GM18861 (cell line): ENCODE results near the gene VPS8.
A peak's percentile ranks its signal among the peaks of the same experiment; 100 is the strongest.

Experiments
- ATAC-seq: cut with Tn5 transposase; IDR thresholded peaks from one replicate; pipeline ENCODE4 v1.9.1; 2021; ENCODE audit not compliant: unreplicated experiment

VPS8 gene

DNA sequence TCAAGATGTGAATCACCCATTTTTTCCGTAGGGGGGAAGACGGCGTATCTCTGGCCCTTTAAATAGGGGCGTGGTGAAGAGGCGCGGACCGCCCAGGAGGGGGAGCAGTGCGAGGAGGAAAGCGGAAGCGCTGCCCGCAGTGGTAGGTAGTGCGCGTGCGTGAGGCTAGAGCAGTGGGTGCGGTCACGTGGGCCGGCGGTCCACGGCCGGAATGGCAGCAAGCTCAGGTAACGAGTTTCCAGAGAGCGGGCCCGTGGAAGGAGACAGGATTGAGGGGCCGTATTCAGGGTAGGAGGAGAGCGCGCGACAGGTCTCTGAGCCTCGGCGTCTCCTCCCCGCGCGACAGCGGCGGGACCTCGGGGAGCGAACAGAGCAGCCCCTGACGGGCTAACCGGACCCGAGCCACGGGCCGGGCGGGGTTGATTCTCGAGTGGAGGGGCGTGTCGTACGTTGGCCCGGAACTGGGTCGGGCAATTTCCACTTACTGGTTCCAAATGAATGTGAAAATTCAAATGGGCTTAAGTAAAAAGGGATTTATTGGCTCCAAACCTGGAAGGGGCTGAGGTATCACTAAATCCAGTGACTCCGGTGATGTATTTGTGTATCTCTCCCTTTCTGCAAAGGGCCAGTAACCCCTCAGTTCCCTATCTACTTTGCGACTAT is at the start of gene VPS8:
Gene VPS8 (plus strand): TSS at position 168 of the 663 bp plus-strand sequence. CDS start 12,467 bp downstream, outside the sequence.
- peak; percentile 87 for ATAC-seq

DNA sequence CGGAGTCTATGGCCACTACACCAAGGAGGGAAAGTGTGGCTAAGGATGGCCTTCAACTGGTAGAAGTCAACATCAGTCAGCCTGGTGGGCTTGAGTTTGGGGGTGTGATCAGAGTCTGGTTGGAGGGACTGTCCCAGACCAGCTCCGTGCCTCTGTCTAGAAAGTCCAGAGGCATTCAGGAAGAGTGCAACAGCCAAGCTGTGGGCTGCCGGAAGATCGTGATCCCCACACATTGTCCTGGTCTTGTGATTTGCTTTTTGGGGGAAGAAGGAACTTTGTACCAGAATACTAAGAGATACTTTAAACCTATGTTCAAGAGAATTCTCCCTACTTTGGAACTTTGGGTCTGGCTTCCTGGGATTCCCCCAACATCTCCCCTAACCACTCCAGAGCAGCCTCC is 47.8 kb upstream of the VPS8 start:
- ATAC-seq, result no peak

DNA sequence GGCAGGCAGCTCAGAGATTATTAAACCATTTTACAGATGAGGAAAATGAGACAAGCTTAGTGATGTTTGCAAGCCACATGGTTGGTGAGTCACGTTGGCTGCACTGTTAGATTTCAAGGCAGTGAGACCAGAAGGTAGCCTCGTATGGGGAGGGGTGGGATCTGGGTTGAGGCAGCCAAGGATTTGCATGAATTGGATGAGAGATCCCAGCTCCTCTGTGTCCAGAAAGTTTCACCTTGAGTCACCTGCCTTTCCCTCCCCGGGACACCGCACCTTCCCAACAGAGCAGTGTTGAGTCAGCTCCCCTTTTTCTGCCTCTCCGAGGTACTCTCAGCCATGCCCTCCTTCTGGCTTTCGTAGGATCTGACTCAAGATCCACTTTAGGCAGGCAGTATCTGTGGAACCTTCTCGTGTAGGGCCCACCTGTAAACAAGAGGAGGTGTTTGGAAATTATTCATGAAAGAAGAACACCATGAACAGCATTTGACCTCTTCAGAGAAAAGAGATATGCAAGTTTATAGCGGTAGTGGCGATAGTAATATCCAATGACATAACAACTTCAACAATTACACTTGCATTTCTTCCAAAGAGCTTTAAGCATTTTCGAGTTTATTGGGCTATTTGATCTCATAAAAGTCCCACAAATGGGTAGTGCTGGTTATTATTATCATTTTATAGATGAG is 46.8 kb upstream of the VPS8 start:
- ATAC-seq, result no peak

- ATAC-seq, result peak; percentile 52
These were observed 46.3 kb upstream of the VPS8 start for GRCh38 chr3:184765730-184766074.

DNA sequence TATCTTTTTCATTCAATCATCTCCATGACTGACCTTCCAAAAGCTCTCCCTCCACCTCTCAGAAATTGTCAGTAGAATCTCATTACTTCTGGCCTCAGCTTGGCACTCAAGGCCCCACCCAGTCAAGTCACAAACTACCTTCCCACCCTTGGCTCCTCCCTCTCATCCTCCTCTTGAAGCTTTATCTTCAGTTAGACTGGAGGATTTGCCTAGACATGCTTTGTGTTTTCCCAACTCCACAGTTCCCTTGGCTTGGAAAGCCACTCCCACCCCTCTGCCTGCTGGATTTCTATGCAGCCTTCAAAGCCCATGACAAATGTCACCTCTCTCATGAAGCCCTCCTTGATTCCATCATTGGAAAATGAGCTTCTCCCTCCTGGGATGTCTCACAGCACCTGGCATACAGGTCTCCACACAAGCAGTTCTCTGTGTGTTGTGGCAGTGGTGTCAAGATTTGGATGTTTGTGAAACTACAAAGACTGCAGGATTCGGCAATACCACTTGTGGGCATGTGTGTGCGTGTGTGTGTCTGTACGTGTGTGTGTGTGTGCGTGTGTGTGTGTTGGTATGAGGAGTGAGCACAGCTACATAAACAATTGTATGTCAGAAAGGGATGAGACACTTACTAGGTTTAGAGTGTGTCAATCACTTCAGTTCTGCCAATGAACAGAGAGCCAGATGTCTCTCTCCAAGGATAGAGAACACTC is 45.3 kb upstream of the VPS8 start:
- no peak for ATAC-seq

DNA sequence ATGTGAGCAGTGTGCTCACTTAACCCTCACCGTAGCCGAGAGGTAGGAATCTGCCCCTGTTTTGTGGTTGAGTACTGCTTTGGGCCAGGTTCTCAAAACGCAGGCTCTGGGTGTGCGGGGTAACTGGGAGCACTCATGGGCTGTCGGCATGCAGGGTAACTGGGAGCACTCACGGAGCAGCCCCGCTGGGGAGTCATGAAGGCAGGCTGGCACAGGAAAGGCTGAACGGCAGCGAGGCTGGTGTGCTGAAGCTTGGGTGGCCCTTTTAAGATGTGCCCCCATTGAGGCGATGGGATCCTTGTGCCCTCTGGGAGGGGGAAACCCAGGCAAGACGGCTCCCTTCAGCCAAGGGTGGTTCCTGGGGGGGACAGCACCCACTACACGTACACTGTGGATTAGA is 44.6 kb upstream of the VPS8 start:
- ATAC-seq, result no peak

DNA sequence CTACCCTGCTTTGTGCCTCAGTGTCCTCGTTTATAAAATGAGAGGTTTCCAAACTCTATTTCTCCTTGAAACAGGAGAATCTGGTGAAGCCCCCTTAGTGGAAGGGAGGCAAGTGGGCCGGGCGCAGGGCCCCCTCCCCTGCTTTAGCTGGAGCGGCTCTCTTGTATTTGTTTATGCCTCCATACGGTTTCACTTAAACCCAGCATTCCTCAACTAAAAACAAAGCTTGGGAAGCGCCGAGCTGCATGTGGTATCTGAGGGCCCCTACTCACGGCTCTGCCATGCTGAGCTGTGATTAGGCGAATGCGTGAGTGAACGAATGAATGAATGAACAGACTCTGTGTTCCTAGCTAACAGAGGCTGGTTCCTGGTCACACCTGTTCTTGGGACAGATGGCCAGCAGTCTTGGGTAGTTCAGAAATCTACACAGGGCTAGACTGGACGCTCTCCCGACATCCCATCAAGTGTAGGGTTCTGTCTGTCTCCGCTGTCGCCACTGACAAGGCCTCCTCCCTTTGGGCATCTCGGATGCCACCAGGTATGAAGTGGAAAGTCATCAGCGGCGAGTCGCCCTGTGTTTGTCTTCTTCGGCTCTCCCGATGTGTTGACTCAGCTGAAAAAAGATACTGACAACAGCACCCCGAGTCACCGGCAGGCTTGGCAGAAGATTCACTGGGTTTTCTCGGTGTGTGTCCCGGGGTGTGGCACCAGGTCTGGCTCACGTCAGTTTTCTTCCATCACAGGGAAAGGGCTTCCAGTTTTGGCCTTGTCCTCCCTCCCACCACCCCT is 42.4 kb upstream of the VPS8 start:
- no peak for ATAC-seq

DNA sequence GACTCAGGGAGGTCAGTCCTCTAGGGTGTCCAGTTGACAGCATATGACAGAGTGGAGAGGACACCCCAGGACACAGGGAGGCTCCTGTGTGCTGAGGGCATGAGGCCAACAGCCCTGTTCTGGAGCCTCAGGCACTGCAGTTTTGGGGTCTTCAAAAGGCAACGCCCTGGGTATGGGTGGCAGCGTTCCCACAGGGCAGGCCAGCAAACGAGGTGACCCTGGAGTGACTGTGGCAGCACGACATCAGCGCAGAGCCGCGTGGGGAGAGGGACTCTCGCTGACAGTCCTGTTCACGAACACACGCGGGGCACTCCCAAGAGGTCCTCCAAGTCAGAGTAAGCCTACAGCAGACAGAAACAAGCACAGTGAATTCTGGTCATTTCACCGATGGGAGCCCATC is 41.4 kb upstream of the VPS8 start:
- no peak for ATAC-seq

DNA sequence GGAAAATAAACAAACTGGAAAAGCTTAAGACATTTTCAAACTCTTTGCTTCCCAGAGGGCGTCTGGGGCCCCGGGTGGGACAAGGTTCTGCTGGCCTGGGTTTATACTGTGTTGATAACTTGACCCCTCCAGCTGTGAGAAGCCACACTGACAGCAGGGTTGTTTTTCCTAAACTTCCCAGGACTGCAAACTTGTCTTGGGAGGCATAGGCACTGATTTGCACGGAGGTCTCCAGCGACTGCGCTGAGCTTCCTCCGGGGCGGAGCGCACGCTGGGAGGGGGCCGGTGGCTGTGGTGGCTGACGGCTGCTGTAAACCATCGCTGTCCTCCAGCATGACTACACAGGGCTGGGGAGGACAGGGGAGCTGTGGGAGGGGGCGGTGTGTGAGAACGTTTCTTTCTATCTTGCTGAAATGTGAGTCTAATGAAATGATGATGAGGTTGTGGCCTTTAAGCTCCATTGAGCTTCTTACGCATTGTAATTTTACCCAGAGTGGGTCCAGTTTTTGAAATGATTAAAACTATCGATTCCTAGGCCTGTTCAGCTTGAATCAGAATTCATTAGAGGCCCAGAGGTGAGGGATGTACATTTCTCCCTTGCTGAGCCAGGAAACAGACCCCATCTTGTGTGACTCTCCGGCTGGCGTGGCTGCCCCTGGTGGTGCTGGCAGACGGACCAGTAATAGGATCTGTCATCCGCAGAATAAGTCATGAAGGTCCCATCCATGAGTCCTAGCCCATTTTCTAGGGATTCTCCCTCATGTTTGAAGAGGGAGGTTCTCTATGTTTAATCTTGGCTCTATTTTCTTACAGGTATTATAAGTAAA is 40.5 kb upstream of the VPS8 start:
- no peak for ATAC-seq

DNA sequence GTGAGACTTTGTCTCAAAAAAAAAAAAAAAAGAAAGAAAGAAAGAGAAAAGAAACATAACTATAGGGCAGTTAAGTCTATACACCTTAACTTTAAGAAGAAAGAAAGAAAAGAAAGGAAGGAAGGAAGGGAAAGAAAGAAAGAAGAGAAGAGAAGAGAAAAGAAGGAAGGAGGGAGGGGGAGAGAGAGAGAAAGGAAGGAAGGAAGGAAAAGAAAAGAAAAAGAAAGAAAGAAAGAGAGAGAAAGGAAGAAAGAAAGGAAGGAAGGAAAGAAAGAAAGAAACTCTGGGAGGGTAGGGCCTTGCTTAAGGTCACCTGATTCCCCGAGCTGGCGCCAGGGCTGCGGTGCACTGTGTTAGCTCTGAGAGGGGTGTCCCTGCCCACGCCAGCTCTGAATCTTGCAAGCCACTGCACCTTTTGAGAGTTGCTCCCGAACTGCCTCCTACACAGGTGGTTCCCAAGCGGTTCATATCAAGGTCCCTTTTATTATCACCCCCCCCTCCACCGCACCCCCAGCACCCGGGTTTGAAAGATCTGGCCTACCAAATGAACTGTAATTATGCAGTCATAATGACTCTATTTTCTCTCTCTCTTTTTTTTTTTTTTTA is 39.2 kb upstream of the VPS8 start:
- ATAC-seq, result no peak

- ATAC-seq, result no peak
These were observed 38.4 kb upstream of the VPS8 start for GRCh38 chr3:184773283-184774186.

DNA sequence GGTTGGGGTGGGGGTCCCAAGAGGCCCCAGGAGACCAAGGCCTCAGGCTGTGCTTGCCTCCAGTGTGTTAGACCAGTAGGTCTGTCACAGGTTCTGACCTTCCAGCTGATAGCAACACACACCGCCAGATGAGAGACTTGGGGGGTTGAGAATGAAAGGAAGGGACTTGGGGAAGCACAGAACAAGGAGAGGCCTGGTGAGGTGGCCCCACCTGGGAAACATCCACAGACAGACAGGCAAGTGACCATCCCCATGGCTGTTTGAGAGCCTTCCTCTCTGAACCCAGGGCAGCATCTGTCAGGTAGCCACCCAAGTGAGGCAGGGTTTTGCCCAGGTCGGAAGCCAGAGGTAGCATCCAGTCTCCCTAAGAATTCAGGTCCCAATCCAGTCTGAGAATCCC is 35.0 kb upstream of the VPS8 start:
- ATAC-seq, result no peak

DNA sequence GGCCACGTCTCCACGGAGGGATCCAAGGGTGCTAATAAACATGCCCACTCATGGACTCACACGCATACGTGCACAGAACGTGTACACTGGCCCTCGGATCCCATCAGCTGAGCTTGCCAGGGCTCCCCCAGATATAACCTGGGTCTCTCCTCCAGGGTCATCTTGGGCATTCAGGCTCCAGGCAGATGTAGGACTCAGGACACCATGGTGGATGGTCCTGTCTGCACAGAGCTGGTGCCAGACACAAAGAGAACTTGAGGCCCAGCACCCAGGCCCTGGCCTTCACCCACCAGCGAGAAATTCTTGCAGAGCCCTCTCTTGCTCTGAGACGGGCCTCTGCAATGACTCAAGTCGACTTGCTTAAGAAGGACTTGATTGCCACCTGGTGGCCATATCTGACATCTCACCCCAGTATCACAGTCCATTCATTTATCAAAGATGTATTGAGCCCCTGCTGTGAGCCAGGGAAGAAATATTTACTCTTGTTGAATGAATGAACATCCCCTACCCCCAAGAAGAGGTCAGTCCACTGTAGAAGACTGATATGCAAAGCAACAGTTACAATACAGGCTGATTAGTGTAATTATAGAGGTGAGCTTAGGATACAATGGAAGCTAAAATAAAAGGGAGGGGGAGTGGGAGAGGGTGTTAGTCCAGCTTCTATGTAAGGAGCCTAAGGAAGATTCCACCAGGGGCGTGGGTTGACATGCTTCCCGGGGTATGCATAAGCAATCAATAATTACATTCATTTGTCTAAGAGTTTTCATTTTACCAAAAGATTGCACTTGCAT is 34.2 kb upstream of the VPS8 start:
- no peak for ATAC-seq

DNA sequence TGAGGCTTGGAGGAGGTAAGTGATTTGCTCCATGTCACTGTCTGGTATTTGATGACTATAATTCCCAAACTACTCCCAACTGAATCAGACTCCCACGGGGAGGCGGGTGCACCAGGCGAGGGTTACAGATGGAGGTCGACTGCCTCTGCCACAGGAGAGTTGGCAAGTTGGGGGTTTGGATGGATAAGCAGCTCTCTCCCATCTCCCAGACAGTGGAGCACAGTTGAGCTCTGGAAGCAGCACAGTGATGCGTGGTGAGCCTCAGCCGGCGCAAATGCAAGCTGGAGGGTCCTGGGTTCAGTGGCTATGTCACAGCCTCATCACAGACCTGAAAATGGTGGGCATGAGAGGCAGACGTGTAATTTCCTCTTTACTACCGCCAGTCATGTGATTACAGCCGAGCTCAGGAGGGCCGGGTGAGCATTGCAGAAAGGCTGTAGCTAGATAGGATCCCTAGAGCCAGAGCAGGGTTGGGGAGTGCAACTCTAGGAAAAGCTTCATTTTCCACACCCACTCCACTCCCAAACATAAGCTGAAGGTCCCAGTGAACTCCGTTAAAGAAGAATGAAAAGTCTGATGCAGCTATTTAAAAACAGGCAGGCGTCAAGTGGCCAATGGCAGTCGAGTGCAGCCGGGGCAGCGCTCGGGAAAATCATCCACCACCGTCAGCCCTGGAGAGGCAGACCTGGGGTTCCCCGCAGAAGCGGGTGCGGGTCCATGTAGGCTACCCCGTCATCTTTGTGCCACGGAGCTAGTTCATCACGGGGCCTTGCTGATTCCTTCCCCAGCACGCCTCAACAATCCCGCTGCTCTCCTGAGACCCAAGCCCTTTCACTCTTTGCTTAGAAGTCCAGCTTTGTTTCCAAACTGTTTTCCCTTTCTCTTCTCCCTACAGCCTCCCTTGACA is 33.3 kb upstream of the VPS8 start:
- no peak for ATAC-seq

DNA sequence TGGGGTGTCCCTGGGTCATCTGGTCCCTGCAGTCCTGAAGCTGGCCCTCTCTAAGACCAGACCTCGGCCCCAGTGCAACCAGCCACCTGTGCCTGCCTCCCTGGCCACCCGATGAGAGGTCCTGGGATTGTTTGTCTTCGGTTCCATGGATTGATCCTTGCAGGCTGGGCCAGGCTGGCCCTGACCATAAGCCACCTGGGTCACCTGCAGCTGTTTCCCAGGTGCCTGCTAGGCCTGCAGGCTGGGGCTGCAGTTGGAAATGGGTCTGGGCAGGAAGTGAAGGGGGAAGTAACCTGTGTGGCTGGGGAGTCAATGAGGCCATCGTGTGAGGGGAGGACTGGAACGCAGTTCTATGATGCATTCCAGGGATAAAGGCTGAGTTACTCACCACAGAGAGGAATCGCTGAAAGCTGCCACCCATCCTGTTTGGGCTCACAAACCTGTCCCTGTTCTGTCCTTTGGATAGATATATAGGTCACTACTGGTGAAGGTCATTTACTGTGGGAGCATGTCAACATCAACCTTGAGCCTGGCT is 30.9 kb upstream of the VPS8 start:
- no peak for ATAC-seq

DNA sequence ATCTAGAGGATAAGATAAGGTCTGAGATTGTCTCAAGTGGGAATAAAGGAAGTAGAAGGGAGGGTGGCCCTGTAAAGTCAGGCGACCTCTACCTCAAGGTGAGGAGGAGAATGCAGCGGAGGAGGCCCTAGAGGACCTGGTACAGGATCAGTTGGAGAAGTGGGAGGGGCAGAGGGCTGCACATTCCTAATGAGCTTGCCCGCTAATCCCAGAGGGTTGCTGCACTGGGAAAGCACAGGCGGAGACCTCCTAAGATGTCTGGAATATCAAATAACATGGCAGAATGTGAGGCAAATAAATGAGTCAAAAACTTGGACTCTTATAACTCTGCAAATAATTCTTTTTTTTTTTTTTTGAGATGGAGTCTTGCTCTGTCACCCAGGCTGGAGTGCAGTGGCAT is 30.2 kb upstream of the VPS8 start:
- ATAC-seq, result no peak

GRCh38 chr3:184783319-184783718 is 28.6 kb upstream of the VPS8 start:
- ATAC-seq, result no peak
